Loucy (cell line): Measurements from ENCODE around the gene HOXC5.

Experiments used
- EZH2phosphoT487 ChIP-seq: fragments of 200-600 bp; IDR thresholded peaks from 2 replicates; pipeline ENCODE4 v1.6.1; 2018; ENCODE audit warnings: antibody characterized with exemption, mild to moderate bottlenecking, moderate library complexity, borderline replicate concordance
- TF ChIP-seq, protein P1 (sequence below): fragments of 200-600 bp; sonication (generic); conservative IDR thresholded peaks from 2 replicates; pipeline ENCODE4 v1.5.1; 2014; ENCODE audit warnings: mild to moderate bottlenecking, antibody characterized with exemption, low read length

GRCh38 chr12:54068418-54069070 is 35.7 kb downstream of the HOXC5 start:
- TF ChIP-seq, protein P1, sequence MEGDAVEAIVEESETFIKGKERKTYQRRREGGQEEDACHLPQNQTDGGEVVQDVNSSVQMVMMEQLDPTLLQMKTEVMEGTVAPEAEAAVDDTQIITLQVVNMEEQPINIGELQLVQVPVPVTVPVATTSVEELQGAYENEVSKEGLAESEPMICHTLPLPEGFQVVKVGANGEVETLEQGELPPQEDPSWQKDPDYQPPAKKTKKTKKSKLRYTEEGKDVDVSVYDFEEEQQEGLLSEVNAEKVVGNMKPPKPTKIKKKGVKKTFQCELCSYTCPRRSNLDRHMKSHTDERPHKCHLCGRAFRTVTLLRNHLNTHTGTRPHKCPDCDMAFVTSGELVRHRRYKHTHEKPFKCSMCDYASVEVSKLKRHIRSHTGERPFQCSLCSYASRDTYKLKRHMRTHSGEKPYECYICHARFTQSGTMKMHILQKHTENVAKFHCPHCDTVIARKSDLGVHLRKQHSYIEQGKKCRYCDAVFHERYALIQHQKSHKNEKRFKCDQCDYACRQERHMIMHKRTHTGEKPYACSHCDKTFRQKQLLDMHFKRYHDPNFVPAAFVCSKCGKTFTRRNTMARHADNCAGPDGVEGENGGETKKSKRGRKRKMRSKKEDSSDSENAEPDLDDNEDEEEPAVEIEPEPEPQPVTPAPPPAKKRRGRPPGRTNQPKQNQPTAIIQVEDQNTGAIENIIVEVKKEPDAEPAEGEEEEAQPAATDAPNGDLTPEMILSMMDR = no peak
- TF ChIP-seq EZH2phosphoT487 = no peak
